ENCODE results near the gene SHANK3. TPM values are rescaled to one million over a fixed set of nuclear protein-coding genes. Genes with fewer than 3 reads are reported as not detected.

The SHANK3 gene
- total and polyA plus RNA-seq, 3 donors from 2014 or later: 6.3 to 16.0 (median 11.4) TPM

GRCh38 chr22:50693462-50693861, 20.8 kb downstream of the SHANK3 start:
- H3K27me3 ChIP-seq: no peaks in the 10 kb centered on the region
- H3K4me3 ChIP-seq: no peak overlapping the region
- DNase-seq: no peak
- 57 to 66% methylated on average over 6 of the region's 6 CpGs for WGBS, 2 donors
- intact Hi-C loops (cut with DNase I; ENCODE audit: low total_unique reads): no loop called here
- no peaks in the 10 kb centered on the region for H3K9me3 ChIP-seq
- no peaks in the 10 kb centered on the region for H3K4me1 ChIP-seq
- no peak for TF ChIP-seq POLR2A (IDR thresholded peaks at IDR 0.05)
- TF ChIP-seq, protein P1, sequence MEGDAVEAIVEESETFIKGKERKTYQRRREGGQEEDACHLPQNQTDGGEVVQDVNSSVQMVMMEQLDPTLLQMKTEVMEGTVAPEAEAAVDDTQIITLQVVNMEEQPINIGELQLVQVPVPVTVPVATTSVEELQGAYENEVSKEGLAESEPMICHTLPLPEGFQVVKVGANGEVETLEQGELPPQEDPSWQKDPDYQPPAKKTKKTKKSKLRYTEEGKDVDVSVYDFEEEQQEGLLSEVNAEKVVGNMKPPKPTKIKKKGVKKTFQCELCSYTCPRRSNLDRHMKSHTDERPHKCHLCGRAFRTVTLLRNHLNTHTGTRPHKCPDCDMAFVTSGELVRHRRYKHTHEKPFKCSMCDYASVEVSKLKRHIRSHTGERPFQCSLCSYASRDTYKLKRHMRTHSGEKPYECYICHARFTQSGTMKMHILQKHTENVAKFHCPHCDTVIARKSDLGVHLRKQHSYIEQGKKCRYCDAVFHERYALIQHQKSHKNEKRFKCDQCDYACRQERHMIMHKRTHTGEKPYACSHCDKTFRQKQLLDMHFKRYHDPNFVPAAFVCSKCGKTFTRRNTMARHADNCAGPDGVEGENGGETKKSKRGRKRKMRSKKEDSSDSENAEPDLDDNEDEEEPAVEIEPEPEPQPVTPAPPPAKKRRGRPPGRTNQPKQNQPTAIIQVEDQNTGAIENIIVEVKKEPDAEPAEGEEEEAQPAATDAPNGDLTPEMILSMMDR (IDR thresholded peaks at IDR 0.05): no peak
- H3K27ac ChIP-seq: no peak overlapping the region
- no peaks in the 10 kb centered on the region for H3K36me3 ChIP-seq (ENCODE audit: low read depth, missing control alignments)

DNA sequence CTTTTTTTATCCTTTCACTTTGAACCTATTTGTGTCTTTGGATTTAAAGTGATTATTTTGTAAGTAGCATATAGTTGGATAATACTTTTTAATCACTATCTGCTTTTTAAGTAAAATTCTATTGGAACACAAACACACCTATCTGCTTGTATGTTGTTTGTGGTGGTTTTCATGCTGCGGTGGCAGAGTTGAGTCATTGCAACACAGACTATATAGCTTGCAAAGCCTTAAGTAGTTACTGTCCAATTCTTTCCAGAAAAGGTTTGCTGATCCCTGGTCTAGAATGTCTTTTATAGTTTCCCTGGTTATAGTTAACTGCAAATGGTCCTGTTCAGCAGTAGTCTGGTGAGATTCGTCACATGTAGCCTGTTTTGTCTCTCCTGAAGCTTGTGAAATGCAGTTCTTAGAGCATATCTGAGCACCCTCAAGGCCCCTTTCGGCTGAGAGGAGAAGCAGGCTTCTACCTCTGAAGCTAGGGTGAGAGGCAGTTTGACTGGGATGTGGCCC, 21.5 kb downstream of the SHANK3 start:
- H3K27me3 ChIP-seq: no peaks in the 10 kb centered on the region
- H3K36me3 ChIP-seq (ENCODE audit: low read depth, missing control alignments): no peaks in the 10 kb centered on the region
- H3K9me3 ChIP-seq: no peaks in the 10 kb centered on the region
- TF ChIP-seq, protein P1 (IDR thresholded peaks at IDR 0.05): no peak
- no peak for TF ChIP-seq POLR2A (IDR thresholded peaks at IDR 0.05)
- H3K4me1 ChIP-seq: no peaks in the 10 kb centered on the region
- intact Hi-C loops (cut with DNase I; ENCODE audit: low total_unique reads): no loop called here
- no peak for DNase-seq
- no peak overlapping the region for H3K4me3 ChIP-seq
- no peak overlapping the region for H3K27ac ChIP-seq
- 89% methylated on average over 3 of the region's 3 CpGs for WGBS, 2 donors

- intact Hi-C loops (cut with DNase I; ENCODE audit: low total_unique reads): no loop called here
- no peaks in the 10 kb centered on the region for H3K36me3 ChIP-seq (ENCODE audit: low read depth, missing control alignments)
Observed at GRCh38 chr22:50694766-50695420, 22.3 kb downstream of the SHANK3 start.

DNA sequence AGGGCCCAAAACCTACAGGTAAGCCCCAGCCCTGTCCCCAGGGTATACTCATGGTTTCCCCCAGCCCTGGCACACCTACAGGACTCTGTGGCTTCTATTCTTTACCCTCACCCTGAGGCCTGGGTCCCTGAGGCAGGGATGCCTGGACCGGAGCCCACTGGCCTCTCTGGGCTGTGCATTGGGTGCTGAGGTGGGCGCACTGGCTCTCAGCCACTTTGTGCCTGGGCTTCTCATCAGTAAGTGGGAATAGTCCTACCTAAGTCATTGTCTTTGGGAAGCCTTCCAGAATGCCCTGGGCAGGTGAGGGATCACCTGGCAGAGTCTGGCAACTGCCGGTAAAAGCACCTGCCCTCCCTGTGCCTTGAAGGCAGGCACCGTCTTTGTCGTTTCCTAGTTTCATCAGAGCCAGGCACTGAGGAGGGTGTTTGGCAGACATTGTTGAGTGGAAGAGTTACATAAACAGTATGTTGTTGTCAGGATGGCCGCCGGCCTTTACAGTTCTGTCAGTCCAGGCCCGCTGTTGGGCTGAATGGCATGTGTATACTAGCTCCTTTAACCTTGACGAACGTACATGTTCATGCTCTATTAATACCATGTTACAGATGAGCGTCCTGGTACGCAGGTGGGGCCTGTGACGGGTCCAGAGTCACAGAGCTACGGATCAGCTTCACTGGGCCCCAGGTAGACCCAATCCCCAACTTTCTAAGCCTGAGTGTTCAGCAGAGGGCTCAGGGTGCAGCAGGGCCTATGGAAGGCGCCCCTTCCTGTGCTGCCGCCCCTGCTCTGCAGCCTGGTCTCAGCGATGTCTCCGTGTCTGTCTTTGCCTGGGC, 23.0 kb downstream of the SHANK3 start:
- Histone ChIP-seq H3K36me3 (ENCODE audit: low read depth, missing control alignments) (no peaks in the 10 kb centered on the region), H3K9me3 (no peaks in the 10 kb centered on the region), H3K27me3 (no peaks in the 10 kb centered on the region), H3K4me1 (no peaks in the 10 kb centered on the region), H3K27ac (no peak overlapping the region), H3K4me3 (no peak overlapping the region)
- intact Hi-C loops (cut with DNase I; ENCODE audit: low total_unique reads): no loop called here
- no peak for TF ChIP-seq POLR2A (IDR thresholded peaks at IDR 0.05)
- TF ChIP-seq, protein P1 (IDR thresholded peaks at IDR 0.05): no peak
- 88 to 92% methylated on average over 13 to 18 of the region's 18 CpGs for WGBS, 2 donors
- no peak for DNase-seq

More at GRCh38 chr22:50694766-50695420, 22.3 kb downstream of the SHANK3 start:
- H3K4me3 ChIP-seq: no peak overlapping the region
- H3K27ac ChIP-seq: no peak overlapping the region
- 89 to 93% methylated on average over 16 to 17 of the region's 18 CpGs for WGBS, 2 donors
- no peaks in the 10 kb centered on the region for H3K27me3 ChIP-seq
- no peak for DNase-seq
- H3K4me1 ChIP-seq: no peaks in the 10 kb centered on the region
- TF ChIP-seq, protein P1 (IDR thresholded peaks at IDR 0.05): no peak
- TF ChIP-seq POLR2A (IDR thresholded peaks at IDR 0.05): no peak
- H3K9me3 ChIP-seq: no peaks in the 10 kb centered on the region
